Stimulated activated CD4-positive, alpha-beta T cell treated with anti-CD3 and anti-CD28 coated beads, Interleukin-2, amount 100 ng/mL, for 4 hours (primary cell): ENCODE data around the gene POGK.
"Not testable (repeated sequence)": the region's sequence is repeated elsewhere in the genome, so short reads cannot be mapped to it uniquely, and the experiment has no call there.

Experiments
- DNase-seq: peaks from one replicate; pipeline ENCODE4 v3.0.0-alpha.2; 2020; ENCODE audit warnings: low read depth

POGK gene

GRCh38 chr1:166857995-166858394, 18.7 kb downstream of the POGK start:
- no peak for DNase-seq

GRCh38 chr1:166858726-166859419, 19.6 kb downstream of the POGK start:
- no peak for DNase-seq

GRCh38 chr1:166859597-166859996, 20.3 kb downstream of the POGK start:
- no peak for DNase-seq

GRCh38 chr1:166865926-166866325, 26.7 kb downstream of the POGK start:
- no peak for DNase-seq

GRCh38 chr1:166868639-166869038, 29.4 kb downstream of the POGK start:
- DNase-seq = no peak

GRCh38 chr1:166869318-166870099, 30.2 kb downstream of the POGK start:
- DNase-seq = no peak

GRCh38 chr1:166870584-166870983, 31.3 kb downstream of the POGK start:
- DNase-seq = no peak

GRCh38 chr1:166874464-166874863, 35.2 kb downstream of the POGK start:
- no peak for DNase-seq

- DNase-seq = no peak
Observed at GRCh38 chr1:166875302-166875733, 36.0 kb downstream of the POGK start.

GRCh38 chr1:166875734-166876539, 36.7 kb downstream of the POGK start, which contains the start of gene TADA1:
TADA1 (minus strand) TSS chr1:166876264; CDS start chr1:166876233, 31 bp downstream.
- peak; percentile 99 for DNase-seq

- DNase-seq = no peak
Observed at GRCh38 chr1:166876540-166876838, 37.2 kb downstream of the POGK start.

- DNase-seq = not testable (repeated sequence)
Observed at GRCh38 chr1:166878173-166878917, 39.1 kb downstream of the POGK start.

GRCh38 chr1:166882893-166883292, 43.6 kb downstream of the POGK start:
- no peak for DNase-seq

GRCh38 chr1:166884040-166884642, 44.9 kb downstream of the POGK start:
- DNase-seq = no peak

- DNase-seq = no peak
Observed at GRCh38 chr1:166884971-166885370, 45.7 kb downstream of the POGK start.

- no peak for DNase-seq
Observed at GRCh38 chr1:166888373-166889111, 49.3 kb downstream of the POGK start.

GRCh38 chr1:166889776-166890175, 50.5 kb downstream of the POGK start:
- DNase-seq = no peak

GRCh38 chr1:166895766-166896165, 56.5 kb downstream of the POGK start:
- no peak for DNase-seq

GRCh38 chr1:166899769-166900168, 60.5 kb downstream of the POGK start:
- DNase-seq = no peak

GRCh38 chr1:166900987-166901386, 61.7 kb downstream of the POGK start:
- no peak for DNase-seq

- no peak for DNase-seq
Observed at GRCh38 chr1:166902279-166902678, 63.0 kb downstream of the POGK start.
